WTC11 (cell line): ENCODE measurements around the gene PLA2G5. TPM values are rescaled to one million over a fixed set of nuclear protein-coding genes. Genes with fewer than 3 reads are reported as not detected.

ENCODE experiments used
- ATAC-seq: fragments of 200-7000 bp; cut with Tn5 transposase; 2 replicates; pipeline ENCODE4 v1.10.0; 2021; ENCODE audit warnings: mild to moderate bottlenecking, moderate library complexity
- CTCF ChIA-PET: fragments of 300-600 bp; sonication (Branson Sonifier 250); formaldehyde crosslinking; loops from one replicate; lab custom pipeline; 2021; ENCODE audit warnings: antibody characterized with exemption; lab: Charles Lee
- POLR2A ChIA-PET: fragments of 350-600 bp; sonication (Branson Sonifier 250); formaldehyde crosslinking; loops from one replicate; lab custom pipeline; 2021; ENCODE audit warnings: antibody characterized with exemption; lab: Charles Lee
- DNase-seq: peaks from one replicate; pipeline ENCODE4 v3.0.0; 2021; ENCODE audit warnings: low spot score
- H3K27ac Mint-ChIP-seq: 2 replicates; pipeline ENCODE4 v1.8.0; 2021; ENCODE audit warnings: mixed read lengths
- H3K27me3 Mint-ChIP-seq: 2 replicates; pipeline ENCODE4 v1.8.0; 2021; ENCODE audit warnings: low read depth, mild to moderate bottlenecking, moderate library complexity, mixed read lengths
- H3K36me3 Mint-ChIP-seq: 2 replicates; pipeline ENCODE4 v1.8.0; 2021; ENCODE audit warnings: mixed read lengths
- H3K4me1 Mint-ChIP-seq: 2 replicates; pipeline ENCODE4 v1.8.0; 2022; ENCODE audit warnings: mixed read lengths
- H3K4me3 Mint-ChIP-seq: 2 replicates; pipeline ENCODE4 v1.8.0; 2021; ENCODE audit warnings: mild to moderate bottlenecking, moderate library complexity, mixed read lengths
- H3K9me3 Mint-ChIP-seq: 2 replicates; pipeline ENCODE4 v1.8.0; 2021; ENCODE audit warnings: mixed read lengths
- AR ChIP-seq: fragments of 250-450 bp; sonication (Bioruptor Pico); IDR thresholded peaks from 2 replicates; pipeline ENCODE4 v1.9.0; 2021; ENCODE audit warnings: mild to moderate bottlenecking
- ELF4 ChIP-seq: sonication (generic); formaldehyde crosslinking; IDR thresholded peaks from 2 replicates; pipeline ENCODE4 v1.8.1; 2022; ENCODE audit warnings: low read depth, mild to moderate bottlenecking, moderate library complexity, missing genetic modification reagents
- FOXJ3 ChIP-seq: sonication (generic); formaldehyde crosslinking; IDR thresholded peaks from 2 replicates; pipeline ENCODE4 v1.9.0; 2021; ENCODE audit warnings: missing genetic modification reagents, mild to moderate bottlenecking, borderline replicate concordance
- GRHL2 ChIP-seq: fragments of 250-450 bp; sonication (Bioruptor Pico); IDR thresholded peaks from 2 replicates; pipeline ENCODE4 v1.8.0; 2022; ENCODE audit warnings: mild to moderate bottlenecking, moderate library complexity; ENCODE audit not compliant: insufficient replicate concordance, severe bottlenecking
- SOX15 ChIP-seq: fragments of 250-450 bp; sonication (Bioruptor Pico); IDR thresholded peaks from 2 replicates; pipeline ENCODE4 v1.9.0; 2021; ENCODE audit warnings: mild to moderate bottlenecking
- TEAD1 ChIP-seq: sonication (generic); formaldehyde crosslinking; IDR thresholded peaks from 2 replicates; pipeline ENCODE4 v1.8.0; 2022; ENCODE audit warnings: mild to moderate bottlenecking, missing genetic modification reagents
- ZNF121 ChIP-seq: sonication (generic); formaldehyde crosslinking; IDR thresholded peaks from 2 replicates; pipeline ENCODE4 v1.8.0; 2023; ENCODE audit warnings: missing genetic modification reagents
- ZNF232 ChIP-seq: sonication (generic); formaldehyde crosslinking; IDR thresholded peaks from 2 replicates; pipeline ENCODE4 v1.8.0; 2022; ENCODE audit warnings: mild to moderate bottlenecking, missing genetic modification reagents
- ZNF532 ChIP-seq: fragments of 250-450 bp; sonication (Bioruptor Pico); IDR thresholded peaks from 2 replicates; pipeline ENCODE4 v1.9.0; 2021; ENCODE audit warnings: mild to moderate bottlenecking, borderline replicate concordance
- ZSCAN18 ChIP-seq: fragments of 250-450 bp; sonication (Bioruptor Pico); IDR thresholded peaks from 2 replicates; pipeline ENCODE4 v2.1.2; 2022; ENCODE audit warnings: mild to moderate bottlenecking, moderate library complexity
- total RNA-seq: library from RNA; stranded (reverse); gene quantifications from 3 replicates; pipeline ENCODE4 v1.2.3, GENCODE V29; 2021
- TF ChIP-seq, protein P1 (sequence below): sonication (generic); formaldehyde crosslinking; IDR thresholded peaks from 2 replicates; pipeline ENCODE4 v1.8.0; 2022; ENCODE audit warnings: mild to moderate bottlenecking, missing genetic modification reagents
- TF ChIP-seq, protein P2 (sequence below): fragments of 250-450 bp; sonication (Bioruptor Pico); IDR thresholded peaks from 2 replicates; pipeline ENCODE4 v1.9.0; 2021; ENCODE audit warnings: moderate library complexity, mild to moderate bottlenecking, inconsistent platforms, borderline replicate concordance
- TF ChIP-seq, protein P3 (sequence below): sonication (generic); formaldehyde crosslinking; IDR thresholded peaks from 2 replicates; pipeline ENCODE4 v1.8.1; 2022; ENCODE audit warnings: low read depth, missing genetic modification reagents, borderline replicate concordance

PLA2G5 gene
- total RNA-seq, 1 experiment from 2014 or later, result not detected

- TF ChIP-seq ZSCAN18 (CRISPR knock-in tag), result no peak
- TF ChIP-seq GRHL2 (CRISPR knock-in tag), result no peak
These were observed 39.3 kb downstream of the PLA2G5 start (continued) for GRCh38 chr1:20109223-20109856.

- POLR2A ChIA-PET, result no interaction called here
- H3K4me3 Mint-ChIP-seq, result no peak overlapping the region
- H3K27me3 Mint-ChIP-seq, result no peaks in the 10 kb centered on the region; the same call in 1 of the 2 replicates
- no peak for DNase-seq
- TF ChIP-seq ZNF232 (CRISPR knock-in tag) (no peak), FOXJ3 (CRISPR knock-in tag) (no peak), SOX15 (CRISPR knock-in tag) (no peak)
- TF ChIP-seq, protein P1, sequence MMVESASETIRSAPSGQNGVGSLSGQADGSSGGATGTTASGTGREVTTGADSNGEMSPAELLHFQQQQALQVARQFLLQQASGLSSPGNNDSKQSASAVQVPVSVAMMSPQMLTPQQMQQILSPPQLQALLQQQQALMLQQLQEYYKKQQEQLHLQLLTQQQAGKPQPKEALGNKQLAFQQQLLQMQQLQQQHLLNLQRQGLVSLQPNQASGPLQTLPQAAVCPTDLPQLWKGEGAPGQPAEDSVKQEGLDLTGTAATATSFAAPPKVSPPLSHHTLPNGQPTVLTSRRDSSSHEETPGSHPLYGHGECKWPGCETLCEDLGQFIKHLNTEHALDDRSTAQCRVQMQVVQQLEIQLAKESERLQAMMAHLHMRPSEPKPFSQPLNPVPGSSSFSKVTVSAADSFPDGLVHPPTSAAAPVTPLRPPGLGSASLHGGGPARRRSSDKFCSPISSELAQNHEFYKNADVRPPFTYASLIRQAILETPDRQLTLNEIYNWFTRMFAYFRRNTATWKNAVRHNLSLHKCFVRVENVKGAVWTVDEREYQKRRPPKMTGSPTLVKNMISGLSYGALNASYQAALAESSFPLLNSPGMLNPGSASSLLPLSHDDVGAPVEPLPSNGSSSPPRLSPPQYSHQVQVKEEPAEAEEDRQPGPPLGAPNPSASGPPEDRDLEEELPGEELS (CRISPR knock-in tag), result no peak
- H3K36me3 Mint-ChIP-seq, result peaks cover 6% of the 10 kb centered on the region
- 0 out of 2 replicates have a peak overlapping the region, but pooled peaks have one; percentile 23 for H3K27ac Mint-ChIP-seq
- CTCF ChIA-PET, result interaction anchor here (0.9 to 2.0 kb wide), 4 partner anchors 25 to 189 kb away, joined by 3 to 7 read pairs (median 4); no protein-coding TSS in a partner anchor
- peaks cover 9% of the 10 kb centered on the region for H3K9me3 Mint-ChIP-seq
- ATAC-seq, result no peak
- H3K4me1 Mint-ChIP-seq, result peaks cover 31% of the 10 kb centered on the region
These were observed 40.7 kb downstream of the PLA2G5 start for GRCh38 chr1:20110679-20111078.

DNA sequence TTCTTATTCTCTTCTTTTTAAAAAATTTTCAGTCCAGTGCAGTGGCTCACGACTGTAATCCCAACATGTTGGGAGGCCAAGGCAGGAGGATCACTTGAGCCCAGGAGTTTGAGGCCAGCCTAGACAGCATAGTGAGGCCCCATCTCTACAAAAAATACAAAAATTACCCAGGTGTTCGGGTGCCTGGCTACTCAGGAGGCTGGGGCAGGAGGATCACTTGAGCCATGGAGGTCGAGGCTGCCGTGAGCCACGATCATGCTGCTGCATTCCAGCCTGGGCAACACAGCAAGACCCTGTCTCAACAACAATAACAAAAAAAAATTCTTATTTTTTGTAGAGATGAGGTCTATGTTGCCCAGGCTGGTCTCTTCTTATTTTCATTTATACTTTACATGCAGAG, 41.5 kb downstream of the PLA2G5 start:
- no peak for DNase-seq
- Mint-ChIP-seq H3K27me3 (no peaks in the 10 kb centered on the region; the same call in 1 of the 2 replicates), H3K36me3 (peaks cover 2% of the 10 kb centered on the region), H3K27ac (no peak overlapping the region), H3K4me1 (peaks cover 27% of the 10 kb centered on the region), H3K9me3 (peaks cover 2% of the 10 kb centered on the region), H3K4me3 (no peak overlapping the region)
- TF ChIP-seq ZNF121 (CRISPR knock-in tag) (peak; percentile 52; the same call in 1 of the 2 replicates), ELF4 (CRISPR knock-in tag) (no peak)
- no peak for ATAC-seq
- ChIA-PET CTCF (interaction anchor here (0.9 to 2.0 kb wide), 2 partner anchors 25 to 40 kb away, joined by 3 to 7 read pairs; no protein-coding TSS in a partner anchor), POLR2A (no interaction called here)

- no peak for DNase-seq
- Mint-ChIP-seq H3K27ac (no peak overlapping the region), H3K9me3 (no peaks in the 10 kb centered on the region), H3K4me3 (no peak overlapping the region), H3K36me3 (no peaks in the 10 kb centered on the region), H3K4me1 (peaks cover 25% of the 10 kb centered on the region), H3K27me3 (no peaks in the 10 kb centered on the region; the same call in 1 of the 2 replicates)
- CTCF ChIA-PET, result no interaction called here
- POLR2A ChIA-PET, result interaction anchor here (0.5 kb wide), 1 partner anchor 771 kb away, joined by 3 read pairs; no protein-coding TSS in a partner anchor
- no peak for ATAC-seq
- no peak for TF ChIP-seq GRHL2 (CRISPR knock-in tag)
- TF ChIP-seq TEAD1 (CRISPR knock-in tag), result no peak
- no peak for TF ChIP-seq AR (CRISPR knock-in tag)
- TF ChIP-seq, protein P2, sequence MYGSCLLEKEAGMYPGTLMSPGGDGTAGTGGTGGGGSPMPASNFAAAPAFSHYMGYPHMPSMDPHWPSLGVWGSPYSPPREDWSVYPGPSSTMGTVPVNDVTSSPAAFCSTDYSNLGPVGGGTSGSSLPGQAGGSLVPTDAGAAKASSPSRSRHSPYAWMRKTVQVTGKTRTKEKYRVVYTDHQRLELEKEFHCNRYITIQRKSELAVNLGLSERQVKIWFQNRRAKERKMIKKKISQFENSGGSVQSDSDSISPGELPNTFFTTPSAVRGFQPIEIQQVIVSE (CRISPR knock-in tag), result no peak
- TF ChIP-seq, protein P3, sequence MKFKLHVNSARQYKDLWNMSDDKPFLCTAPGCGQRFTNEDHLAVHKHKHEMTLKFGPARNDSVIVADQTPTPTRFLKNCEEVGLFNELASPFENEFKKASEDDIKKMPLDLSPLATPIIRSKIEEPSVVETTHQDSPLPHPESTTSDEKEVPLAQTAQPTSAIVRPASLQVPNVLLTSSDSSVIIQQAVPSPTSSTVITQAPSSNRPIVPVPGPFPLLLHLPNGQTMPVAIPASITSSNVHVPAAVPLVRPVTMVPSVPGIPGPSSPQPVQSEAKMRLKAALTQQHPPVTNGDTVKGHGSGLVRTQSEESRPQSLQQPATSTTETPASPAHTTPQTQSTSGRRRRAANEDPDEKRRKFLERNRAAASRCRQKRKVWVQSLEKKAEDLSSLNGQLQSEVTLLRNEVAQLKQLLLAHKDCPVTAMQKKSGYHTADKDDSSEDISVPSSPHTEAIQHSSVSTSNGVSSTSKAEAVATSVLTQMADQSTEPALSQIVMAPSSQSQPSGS (CRISPR knock-in tag), result no peak
- TF ChIP-seq ZNF532 (CRISPR knock-in tag), result no peak
These were observed 42.4 kb downstream of the PLA2G5 start for GRCh38 chr1:20112279-20113000.
